ENCODE measurements around the gene SLC26A11.
A peak's percentile ranks its signal among the peaks of the same experiment; 100 is the strongest.

Gene SLC26A11

GRCh38 chr17:80220054-80220735 lies at the start of gene SLC26A11, which contains the start of gene SGSH:
Gene SLC26A11 (plus strand): TSS chr17:80220427. CDS start chr17:80221561, 1,134 bp downstream.
Gene SGSH (minus strand): TSS chr17:80220333. CDS start chr17:80220313, 20 bp downstream.
- peak; percentile 49 for DNase-seq (ENCODE audit: low read depth)

DNA sequence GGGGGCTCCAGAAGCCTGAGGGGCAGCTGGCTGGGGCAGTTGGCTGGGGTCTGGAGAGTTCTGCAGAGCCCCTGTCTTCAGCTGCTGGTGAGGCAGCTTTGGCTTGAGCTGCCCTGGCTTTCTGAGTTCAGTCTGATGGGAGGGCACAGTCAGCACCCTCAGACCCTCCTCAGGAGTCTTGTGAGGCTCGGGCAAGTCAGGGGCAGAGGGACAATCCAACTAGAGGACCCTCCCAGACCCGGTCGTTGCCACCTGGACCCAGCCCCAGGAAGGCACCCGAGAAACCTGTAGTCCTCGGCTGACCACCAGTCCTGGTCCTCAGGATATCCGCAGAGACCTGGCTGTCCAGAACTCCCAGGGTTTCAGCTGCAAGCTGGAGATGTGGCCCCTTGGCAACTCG lies 48.5 kb upstream of the SLC26A11 start:
- no peak for DNase-seq (ENCODE audit: low read depth)

- DNase-seq (ENCODE audit: low read depth) = no peak
Measured at GRCh38 chr17:80173126-80173525, 47.1 kb upstream of the SLC26A11 start.

GRCh38 chr17:80173916-80174315 lies 46.3 kb upstream of the SLC26A11 start:
- no peak for DNase-seq (ENCODE audit: low read depth)

DNA sequence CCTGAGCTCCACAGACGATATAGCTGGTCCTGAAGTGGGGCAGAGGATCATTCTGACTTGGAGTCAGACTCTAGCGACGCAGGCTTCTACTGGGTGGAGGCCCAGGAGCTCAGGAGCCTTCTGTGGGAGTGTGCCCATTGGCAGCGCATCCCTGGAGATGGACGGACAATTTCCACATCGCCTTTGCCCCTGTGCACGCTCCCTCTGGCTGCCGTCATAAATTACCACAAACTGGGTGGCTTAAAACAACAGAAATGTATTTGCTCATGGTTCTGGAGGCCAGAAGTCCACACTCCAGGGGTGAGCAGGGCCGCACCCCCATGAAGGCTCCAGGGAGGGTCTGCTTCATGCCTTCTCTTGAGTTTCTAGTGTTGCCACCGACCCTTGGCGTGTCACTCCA lies 43.5 kb upstream of the SLC26A11 start:
- no peak for DNase-seq (ENCODE audit: low read depth)

- DNase-seq (ENCODE audit: low read depth) = no peak
Measured at GRCh38 chr17:80177986-80178595, 42.1 kb upstream of the SLC26A11 start.

DNA sequence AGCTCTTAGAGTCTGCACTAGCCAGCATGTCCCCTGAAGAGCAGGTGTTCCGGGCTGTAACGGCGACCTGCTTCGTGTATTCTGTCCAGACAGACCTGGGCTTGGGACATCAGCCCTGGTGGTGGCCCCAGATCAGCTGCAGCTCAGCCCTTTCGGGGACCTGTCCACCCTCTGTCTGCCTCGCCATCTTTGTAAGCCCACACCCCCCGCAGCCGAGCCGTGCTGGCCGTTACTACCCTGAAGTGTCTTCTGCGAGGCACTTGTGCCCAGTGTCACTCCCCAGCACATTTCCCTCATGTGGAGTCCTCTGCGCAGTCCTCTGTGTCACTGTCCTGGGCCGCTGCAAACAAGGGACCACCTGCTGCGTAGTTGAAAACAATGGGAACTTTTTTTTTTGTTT lies 40.0 kb upstream of the SLC26A11 start:
- DNase-seq (ENCODE audit: low read depth) = no peak

GRCh38 chr17:80181431-80181830 lies 38.8 kb upstream of the SLC26A11 start:
- no peak for DNase-seq (ENCODE audit: low read depth)

DNA sequence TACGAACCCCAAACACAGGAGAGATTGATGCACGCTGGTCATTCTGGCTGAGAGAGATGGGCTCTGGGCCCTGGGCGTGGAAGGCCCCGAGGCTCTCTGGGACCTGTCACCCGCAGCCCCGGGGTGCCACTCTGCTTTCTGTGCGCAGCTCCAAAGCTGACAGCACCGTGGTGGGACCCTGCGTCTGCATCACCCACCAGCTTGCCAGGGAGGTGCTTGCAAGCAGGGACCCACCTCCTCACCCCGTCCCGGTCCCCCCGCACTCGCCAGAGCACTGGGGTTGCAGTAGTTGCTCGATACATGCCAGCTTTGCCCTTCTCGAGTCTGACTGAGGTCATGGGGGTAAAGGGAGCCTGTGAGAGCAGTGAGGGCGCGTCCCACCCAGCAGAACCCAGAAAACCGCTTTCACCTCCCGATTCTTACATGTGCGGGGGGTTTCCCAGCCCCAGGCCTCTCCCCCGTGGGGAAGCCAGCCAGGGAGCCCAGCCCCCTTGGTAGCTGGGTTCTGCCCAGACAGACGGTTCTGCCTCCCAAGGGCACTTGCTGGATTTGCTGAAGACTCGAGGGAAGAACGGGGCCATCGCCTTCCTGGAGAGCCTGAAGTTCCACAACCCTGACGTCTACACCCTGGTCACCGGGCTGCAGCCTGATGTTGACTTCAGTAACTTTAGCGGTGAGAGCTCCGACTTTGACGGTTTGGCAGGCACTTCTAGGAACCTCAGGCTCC lies 37.9 kb upstream of the SLC26A11 start:
- DNase-seq (ENCODE audit: low read depth) = no peak

DNA sequence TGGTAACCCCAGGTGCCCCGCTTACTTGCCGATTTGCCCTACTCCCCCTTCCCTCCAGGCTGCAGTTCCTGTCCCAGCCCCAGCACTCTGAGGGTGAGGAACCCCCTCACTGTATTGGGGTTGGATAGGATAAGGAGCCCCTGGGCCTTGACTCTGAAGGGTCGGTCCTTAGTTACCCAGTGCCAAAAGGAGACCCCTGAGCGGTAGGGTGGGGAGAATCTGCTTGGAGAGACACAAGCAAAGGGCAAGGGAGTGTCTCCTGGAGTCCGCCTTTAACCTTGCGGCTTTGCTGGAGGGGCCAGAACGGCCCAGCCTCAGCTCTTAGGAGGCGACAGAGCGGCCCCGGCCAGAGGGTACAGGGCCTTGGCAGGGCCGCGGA lies 37.4 kb upstream of the SLC26A11 start:
- DNase-seq (ENCODE audit: low read depth) = no peak

DNA sequence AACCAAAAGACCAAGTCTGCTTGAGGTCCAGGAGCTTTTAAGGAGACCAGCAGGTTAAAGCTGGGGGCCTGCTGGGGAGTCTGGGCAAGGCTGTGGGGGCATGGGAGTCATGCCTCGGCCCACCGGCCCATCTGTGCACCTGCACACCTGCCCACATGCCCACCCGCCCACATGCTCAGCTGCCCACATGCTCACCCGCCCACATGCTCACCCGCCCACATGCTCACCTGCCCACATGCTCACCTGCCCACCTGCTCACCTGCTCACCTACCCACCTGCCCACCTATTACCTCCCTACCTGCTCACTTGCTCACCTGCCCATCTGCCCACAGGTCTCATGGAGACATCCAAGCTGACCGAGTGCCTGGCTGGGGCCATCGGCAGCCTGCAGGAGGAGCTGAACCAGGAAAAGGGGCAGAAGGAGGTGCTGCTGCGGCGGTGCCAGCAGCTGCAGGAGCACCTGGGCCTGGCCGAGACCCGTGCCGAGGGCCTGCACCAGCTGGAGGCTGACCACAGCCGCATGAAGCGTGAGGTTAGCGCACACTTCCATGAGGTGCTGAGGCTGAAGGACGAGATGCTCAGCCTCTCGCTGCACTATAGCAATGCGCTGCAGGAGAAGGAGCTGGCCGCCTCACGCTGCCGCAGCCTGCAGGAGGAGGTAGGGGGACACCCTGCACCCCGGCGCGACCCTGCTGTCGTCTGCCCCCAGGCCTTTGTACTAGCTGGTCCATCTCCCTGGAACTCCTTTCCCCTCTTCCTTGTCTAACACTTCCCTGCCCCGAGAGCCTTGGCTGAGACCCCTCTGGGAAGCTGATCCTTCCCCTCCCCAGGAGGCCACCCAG lies 36.4 kb upstream of the SLC26A11 start:
- no peak for DNase-seq (ENCODE audit: low read depth)

DNA sequence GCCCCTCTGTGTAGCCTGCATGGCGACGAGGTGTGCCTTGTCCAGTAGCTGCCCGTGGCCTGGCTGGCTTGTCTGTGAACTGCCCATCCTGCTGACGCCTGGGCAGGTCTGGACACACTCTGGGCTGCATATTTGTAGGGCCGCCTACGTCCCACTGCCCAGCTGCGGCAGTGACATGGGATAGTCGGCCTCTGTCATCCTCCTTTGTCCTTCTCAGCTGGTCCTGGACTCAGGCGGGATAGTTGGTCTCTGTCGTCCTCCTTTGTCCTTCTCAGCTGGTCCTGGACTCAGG lies 35.9 kb upstream of the SLC26A11 start:
- DNase-seq (ENCODE audit: low read depth) = no peak

DNA sequence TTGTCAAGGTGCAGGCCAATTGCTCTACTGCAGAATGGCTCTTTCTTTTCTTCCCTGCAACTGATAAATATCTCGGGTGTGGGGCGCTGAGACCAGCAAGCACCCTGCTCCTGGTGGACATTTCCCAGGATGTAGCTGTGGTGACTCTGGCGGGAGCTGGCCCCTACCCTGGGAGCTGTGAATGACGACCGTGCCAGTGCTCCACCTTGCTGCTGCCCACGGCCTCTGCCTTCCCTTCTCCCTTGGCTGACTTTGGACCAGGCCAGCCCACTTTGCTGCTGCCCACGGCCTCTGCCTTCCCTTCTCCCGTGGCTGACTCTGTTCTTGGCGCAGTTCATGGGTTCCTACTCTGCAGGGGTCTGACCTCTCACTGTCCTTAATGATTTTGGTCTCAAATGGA lies 34.3 kb upstream of the SLC26A11 start:
- DNase-seq (ENCODE audit: low read depth) = no peak

DNA sequence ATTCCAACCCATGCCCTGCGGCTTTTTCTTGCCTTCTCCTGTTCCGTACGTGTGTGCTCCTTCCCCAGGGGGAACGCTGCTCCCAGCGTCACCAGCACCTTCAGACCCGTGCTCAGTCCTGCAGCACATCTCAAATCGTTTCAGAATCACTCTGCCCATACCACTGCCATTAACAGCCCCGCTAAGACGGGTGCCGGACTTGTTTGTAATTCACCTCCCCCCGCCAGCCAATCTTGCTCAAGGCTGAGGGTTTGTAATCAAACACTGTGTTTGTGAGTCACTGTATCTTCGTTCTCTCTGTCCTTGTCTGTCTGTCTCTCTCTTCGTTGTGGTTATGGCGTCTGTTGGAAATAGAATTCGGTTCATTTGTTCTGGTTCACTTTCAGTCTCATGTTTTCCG lies 33.1 kb upstream of the SLC26A11 start:
- DNase-seq (ENCODE audit: low read depth) = no peak

DNA sequence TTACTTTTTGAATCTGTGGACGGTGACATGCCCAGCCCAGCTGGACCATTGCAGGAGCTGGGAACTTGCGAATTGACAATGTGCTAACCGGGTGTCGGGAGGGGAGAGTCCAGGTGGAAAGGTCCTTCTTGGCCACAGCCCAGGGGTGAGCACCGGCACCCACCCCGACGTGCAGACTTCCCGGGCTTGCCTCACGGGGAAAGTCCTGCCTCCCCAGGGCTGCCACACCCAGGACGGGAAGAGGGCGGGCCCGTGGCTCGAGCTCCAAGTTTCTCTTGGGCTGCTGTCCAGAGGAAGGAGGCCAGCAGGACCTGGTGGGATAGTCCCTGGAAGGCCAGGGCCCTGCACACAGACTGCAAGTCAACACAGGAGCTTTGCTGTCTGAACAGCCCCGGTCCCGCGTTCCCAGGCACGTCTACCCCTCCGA lies 32.7 kb upstream of the SLC26A11 start:
- no peak for DNase-seq (ENCODE audit: low read depth)

DNA sequence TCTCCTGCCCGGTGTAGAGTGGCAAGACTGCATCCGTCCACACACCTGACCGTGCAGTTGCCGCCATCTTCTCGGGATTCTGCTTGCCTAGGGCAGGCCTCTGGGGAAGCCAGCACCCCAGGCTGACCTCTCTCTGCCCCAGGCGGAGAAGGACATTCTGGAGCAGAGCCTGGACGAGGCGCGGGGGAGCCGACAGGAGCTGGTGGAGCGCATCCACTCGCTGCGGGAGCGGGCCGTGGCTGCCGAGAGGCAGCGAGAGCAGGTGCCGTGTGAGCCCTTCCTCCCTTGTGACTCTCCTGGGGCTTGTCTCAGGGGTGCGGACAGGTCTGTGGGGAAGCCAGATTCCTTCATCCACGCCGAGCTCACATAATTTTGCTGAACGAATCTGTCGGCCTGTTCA lies 30.6 kb upstream of the SLC26A11 start:
- no peak for DNase-seq (ENCODE audit: low read depth)

GRCh38 chr17:80190716-80191115 lies 29.5 kb upstream of the SLC26A11 start:
- DNase-seq (ENCODE audit: low read depth) = no peak

DNA sequence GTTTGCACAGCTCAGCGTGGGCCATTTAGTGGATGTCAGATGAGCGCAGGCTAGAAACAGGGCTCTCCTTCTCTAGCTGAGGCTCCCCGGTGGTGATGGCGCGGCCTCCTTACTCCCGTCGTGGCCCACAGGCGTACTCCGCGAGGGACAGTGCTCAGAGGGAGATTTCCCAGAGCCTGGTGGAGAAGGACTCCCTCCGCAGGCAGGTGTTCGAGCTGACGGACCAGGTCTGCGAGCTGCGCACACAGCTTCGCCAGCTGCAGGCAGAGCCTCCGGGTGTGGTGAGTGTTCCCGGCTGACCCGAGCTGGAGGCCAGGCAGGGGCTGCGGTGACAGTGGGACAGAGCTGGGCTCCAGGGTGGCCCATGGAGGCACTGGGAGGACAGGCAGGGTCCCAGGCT lies 29.0 kb upstream of the SLC26A11 start:
- DNase-seq (ENCODE audit: low read depth) = no peak

GRCh38 chr17:80191865-80192661 lies 28.2 kb upstream of the SLC26A11 start:
- DNase-seq (ENCODE audit: low read depth) = no peak

DNA sequence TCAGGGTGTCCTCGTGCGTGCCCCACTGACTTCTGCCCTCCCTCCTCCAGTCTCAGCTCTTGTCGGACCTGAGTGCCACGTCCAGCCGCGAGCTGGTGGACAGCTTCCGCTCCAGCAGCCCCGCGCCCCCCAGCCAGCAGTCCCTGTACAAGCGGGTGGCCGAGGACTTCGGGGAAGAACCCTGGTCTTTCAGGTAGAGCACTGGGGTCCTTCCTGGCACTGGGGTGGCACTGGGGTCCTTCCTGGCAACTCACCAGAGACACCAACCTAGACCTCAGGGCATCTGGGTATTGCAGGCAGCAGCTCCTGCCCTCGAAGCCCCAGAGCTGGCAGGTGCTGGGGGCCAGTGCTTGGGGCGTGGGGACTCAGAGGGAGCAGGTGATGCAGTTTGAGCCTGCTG lies 25.1 kb upstream of the SLC26A11 start:
- DNase-seq (ENCODE audit: low read depth) = no peak

DNA sequence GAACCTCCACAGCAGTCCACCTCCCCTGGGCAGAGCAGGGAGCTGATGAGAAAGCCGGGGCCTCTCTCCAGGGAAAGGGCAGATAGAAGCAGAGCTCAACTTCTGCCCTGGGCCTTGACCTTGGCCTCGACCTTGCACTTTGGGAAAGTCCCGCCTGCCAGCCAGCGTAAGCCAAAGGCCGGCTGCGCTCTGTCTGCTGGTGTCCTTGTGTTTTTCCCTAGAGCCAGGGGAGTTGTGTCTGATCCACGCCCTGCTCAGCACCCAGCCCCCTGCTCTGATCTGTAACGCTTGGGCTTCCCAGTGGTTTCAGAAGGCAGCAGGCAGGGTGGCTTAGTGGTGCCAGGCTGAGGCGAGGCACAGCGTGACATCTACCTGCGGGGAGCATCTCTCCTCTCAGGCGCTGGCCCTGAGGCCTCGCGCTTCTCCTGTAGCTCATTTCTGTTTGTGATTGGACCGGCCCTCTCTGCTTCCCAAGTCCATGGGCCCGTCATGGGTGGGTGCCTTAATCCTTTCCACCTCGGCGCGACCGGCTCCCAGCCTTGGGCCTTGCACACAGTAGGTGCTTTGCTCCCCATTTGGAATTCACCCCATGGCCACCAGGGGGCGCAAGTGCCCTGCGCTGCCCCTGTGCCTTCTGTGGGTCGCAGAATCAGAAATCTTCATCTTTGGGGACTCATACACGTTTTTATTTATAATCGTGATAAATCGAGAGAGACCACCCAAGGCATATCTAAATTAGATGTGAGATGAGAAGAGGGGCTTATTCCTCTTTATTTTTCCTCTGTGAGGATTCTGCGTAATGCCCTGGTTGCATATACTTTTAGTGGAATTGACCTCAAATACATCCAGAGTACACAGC lies 24.3 kb upstream of the SLC26A11 start:
- peak; percentile 45 for DNase-seq (ENCODE audit: low read depth)
